OCI-LY3 (cell line): ENCODE results near the gene DNAJC28.
"Not testable (repeated sequence)": the region's sequence is repeated elsewhere in the genome, so short reads cannot be mapped to it uniquely, and the experiment has no call there.

ENCODE experiments used
- EZH2phosphoT487 ChIP-seq: fragments of 200-600 bp; shearing (Covaris generic); IDR thresholded peaks from 2 replicates; pipeline ENCODE4 v1.6.1; 2018; ENCODE audit warnings: antibody characterized with exemption, mixed run types, low read depth
- TF ChIP-seq, protein P1 (sequence below): fragments of 200-600, 300-600 bp; sonication (generic); IDR thresholded peaks from 2 replicates; pipeline ENCODE4 v1.5.1; 2014; ENCODE audit warnings: antibody characterized with exemption, low read length, low read depth

DNA sequence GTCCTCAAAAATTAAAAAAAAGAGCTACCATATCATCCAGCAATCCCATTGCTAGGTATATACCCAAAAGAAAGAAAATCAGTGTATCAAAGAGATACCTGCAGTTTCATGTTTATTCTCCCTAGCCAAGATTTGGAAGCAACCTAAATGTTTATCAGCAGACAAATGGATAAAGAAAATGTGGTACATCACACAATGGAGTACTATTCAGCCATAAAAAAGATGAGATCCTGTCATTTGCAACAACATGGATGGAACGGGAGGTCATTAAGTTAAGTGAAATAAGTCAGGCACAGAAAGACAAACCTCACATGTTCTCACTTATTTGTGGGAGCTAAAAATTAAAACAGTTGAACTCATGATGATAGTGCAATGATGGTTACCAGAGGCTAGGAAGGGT, 15.5 kb upstream of the DNAJC28 start:
- TF ChIP-seq, protein P1, sequence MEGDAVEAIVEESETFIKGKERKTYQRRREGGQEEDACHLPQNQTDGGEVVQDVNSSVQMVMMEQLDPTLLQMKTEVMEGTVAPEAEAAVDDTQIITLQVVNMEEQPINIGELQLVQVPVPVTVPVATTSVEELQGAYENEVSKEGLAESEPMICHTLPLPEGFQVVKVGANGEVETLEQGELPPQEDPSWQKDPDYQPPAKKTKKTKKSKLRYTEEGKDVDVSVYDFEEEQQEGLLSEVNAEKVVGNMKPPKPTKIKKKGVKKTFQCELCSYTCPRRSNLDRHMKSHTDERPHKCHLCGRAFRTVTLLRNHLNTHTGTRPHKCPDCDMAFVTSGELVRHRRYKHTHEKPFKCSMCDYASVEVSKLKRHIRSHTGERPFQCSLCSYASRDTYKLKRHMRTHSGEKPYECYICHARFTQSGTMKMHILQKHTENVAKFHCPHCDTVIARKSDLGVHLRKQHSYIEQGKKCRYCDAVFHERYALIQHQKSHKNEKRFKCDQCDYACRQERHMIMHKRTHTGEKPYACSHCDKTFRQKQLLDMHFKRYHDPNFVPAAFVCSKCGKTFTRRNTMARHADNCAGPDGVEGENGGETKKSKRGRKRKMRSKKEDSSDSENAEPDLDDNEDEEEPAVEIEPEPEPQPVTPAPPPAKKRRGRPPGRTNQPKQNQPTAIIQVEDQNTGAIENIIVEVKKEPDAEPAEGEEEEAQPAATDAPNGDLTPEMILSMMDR = not testable (repeated sequence)
- not testable (repeated sequence) for TF ChIP-seq EZH2phosphoT487
